Middle frontal gyrus (tissue), 1 donor: ENCODE results near the gene DOCK2.
"Not testable (repeated sequence)": the region's sequence is repeated elsewhere in the genome, so short reads cannot be mapped to it uniquely, and the experiment has no call there.

Source experiments
- DNase-seq: peaks from one replicate; pipeline ENCODE4 v3.0.0-alpha.2; 2015; ENCODE audit warnings: low spot score; ENCODE audit errors: extremely low spot score

The DOCK2 gene

DNA sequence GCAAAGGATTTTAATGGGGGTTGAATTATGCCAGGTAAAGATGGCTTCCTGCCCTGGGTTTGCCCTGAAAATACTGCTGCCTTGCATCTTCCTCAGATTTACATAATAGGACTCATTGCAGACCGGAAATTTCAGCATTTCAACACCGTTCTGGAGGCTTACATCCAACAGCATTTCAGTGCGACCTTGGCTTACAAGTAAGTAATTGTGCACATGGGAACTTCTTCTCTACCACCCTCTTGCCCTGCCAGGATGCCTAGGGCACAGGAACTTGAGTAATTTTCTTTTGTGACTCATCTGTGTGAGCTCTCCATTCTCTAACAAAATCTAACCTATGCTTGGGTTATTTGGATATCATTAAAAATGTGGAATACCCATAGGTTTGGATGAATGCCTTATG lies 80.2 kb downstream of the DOCK2 start:
- DNase-seq = no peak

DNA sequence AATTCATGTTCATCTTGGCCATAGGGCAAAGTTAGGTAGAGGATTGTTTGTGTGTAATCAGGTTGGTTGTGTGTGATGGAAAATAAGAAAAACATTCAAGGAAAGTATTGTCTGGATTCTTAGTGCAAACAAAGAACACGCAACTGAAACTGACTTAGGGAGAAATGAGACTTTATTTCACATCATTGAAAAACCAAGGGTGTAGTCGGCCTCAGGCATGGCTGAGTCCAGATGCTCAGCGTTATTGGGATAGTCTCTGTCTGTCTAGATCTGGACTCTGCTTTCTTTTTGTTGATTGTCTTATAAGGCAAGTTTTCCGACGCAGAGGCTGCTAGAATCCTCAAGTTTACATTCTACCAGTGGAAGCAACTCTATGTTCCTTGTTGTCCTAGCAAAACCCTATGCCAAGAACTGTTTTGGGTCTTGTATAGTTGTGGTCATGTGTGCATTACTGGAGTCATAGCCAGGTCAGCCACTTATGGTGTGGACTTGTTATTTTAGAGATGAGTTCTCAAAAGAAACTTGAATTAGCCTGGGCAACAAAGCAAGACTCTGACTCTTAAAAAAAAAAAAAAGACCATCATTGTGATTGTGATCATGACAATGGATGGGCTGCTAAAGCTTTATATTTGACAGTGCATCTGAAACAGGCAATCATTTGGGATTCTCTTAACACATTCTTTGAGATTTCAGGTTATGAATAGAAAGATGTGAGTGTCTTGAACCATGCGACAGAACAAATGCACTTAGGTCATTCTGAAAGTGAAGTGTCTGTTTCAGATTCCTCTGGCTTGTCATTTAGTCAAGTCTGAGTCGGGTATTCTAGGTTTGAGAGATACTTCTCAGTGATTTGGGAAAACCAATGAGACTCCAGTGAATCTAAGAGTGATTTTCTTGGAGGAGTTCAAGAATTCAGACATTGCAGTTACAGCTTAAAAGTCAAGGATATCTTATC lies 82.6 kb downstream of the DOCK2 start:
- DNase-seq = no peak

DNA sequence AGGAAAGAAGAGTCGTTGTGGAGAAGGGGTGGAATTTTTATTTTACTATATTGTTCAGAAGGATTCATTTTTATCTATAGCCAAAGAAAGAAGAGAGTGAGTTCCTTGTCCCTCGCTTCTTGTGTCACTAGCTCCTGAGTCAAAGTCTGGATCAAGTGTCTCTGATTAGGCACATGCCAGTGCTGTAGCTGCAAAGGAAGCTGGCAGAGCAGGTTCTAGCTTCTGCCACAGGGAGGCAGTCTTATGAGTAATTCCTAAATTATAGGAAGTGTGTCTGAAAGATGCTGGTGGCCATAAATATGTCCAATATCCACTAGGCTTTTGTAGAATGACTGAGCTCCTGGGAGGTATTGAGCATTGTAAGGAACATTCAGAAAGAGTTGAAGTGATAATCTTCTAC lies 84.7 kb downstream of the DOCK2 start:
- DNase-seq = no peak

DNA sequence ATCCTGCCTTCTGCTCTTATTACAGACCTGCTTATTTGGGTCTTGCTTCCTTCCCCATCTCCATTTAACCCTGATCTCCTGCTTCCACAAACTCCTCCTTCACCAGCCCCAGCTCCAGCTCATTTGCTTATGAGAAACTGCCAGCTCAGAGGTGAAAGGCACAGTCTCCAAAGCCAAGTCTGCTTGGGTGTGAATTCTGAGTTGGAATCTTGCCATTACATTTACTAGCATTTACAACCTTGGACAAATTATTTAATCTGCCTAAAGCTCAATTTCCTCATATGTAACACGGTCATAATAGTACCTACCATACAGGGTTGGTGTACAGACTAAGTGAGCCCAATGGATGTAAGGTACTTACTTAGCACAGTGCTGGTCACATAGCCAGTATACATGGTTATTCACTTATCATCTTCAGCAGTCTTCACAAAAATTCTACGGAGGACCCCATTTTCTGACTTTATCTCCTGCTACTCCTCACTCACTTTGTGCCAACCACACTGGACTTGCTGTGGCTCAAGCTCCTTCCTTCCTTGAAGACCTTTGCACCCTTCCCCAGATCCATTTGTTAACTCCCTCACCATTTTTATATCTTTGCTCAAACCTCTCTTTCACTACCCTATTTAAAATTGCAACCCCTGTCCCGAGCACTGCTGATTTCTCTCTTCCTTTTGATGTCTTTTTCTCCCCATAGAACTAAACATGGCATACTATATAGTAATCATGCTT lies 86.2 kb downstream of the DOCK2 start:
- DNase-seq = no peak

DNA sequence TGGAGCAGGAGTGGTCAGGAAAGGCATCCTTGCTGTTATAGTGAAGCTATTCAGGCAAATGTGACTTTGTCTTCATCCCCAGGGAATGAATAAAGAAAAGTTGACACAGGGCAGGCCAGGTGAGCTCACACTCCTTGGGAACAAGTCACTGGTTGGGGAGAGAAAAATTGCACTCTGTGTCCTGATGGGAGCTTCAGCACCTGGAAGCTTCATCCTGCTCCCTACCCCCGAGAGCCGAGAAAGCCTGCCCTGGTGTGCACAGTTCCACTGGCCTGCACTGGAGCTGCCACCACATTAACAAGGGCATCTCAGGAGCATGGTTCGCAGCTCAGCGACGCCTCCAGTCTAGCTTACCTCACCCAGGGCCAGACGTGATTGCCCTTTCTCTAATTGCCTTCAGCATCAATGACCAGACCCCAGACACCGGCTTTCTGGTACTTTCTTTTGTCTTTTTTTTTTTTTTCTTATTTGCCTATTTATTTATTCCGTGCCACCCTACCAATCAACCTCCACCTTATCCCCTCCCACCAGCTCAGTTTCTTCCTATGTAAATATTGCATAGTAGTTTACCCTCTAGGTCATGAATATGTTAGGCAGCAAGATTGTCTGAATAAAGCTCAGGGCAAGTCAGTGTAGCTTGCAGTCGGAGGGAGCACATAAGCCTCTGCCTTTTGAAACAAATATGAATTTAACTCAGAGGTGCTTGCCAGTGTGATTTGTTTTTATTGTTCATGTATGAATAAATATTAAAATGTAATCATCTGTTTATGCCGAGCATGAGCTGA lies 87.4 kb downstream of the DOCK2 start:
- no peak for DNase-seq

DNA sequence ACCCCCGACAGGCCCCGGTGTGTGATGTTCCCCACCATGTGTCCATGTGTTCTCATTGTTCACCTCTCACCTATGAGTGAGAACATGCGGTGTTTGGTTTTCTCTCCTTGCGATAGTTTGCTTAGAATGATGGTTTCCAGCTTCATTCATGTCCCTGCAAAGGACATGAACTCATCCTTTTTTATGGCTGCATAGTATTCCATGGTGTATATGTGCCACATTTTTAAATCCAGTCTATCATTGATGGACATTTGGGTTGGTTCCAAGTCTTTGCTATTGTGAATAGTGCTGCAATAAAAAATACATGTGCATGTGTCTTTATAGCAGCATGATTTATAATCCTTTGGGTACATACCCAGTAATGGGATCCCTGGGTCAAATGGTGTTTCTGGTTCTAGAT lies 88.6 kb downstream of the DOCK2 start:
- DNase-seq = not testable (repeated sequence)

DNA sequence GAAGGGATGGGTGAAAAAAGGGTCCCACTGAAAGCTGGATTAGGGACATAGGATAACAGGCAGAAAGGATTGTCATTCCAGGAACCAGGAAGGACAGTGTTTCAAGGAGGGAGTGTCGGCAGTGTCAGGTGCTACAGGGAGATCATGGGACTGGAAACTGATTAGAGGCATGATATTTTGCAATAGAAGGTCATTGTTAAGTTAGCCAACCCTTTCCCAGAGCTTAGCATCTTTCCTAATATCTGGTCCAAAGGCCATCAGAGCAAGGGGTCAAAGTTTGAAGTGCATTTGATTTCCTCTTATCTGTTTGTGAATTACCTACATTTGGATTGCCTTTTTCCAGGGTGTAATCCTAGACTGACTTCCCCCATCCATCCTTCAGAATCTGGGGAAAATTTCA lies 91.3 kb downstream of the DOCK2 start:
- DNase-seq = no peak

DNA sequence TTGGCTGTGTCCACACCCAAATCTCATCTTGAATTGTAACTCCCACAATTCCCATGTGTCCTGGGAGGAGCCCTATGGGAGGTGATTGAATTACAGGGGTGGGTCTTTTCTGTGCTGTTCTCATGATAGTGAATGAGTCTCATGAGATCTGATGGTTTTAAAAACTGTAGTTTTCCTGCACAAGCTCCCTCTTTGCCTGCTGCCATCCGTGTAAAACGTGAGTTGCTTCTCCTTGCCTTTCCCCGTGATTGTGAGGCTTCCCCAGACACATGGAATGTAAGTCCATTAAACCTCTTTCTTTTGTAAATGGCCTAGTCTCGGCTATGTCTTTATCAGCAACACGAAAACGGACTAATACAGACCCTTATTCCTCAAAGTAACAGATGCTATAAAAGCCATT lies 94.1 kb downstream of the DOCK2 start:
- no peak for DNase-seq

DNA sequence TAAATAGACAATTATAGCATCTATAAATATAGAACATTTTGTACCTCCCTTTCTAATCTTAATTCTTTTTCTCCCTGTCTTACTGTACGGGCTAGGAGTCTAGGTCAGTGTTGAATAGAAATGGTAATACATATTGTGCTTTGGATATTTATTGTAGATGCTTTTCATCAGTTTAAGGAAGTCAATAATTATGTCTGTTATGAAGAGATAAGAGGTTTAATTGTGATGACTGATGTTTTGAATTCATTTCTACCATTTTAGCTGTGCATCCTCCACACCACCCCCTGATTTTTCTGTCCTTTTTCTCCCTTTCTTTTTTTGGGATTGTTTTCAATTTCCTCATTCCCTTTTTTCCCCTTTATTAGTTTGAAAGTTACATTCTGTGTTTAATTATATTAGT lies 95.8 kb downstream of the DOCK2 start:
- DNase-seq = no peak

DNA sequence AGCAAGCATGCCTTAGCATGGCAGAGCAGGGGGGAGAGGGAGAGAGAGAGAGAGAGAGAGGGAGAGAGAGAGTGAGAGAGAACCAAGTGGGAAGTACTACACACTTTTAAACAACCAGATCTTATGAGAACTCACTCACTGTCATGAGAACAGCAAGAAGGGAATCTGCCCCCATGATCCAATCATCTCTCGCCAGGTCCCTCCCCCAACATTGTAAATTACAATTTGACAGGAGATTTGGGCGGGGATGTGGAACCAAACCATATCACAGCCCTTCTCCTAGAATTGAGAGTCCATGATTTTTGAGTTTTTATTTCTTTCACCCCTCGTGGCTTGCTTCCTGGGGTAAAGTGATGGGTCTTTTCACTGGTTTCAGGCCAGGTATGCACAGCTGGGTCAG lies 98.8 kb downstream of the DOCK2 start:
- DNase-seq = no peak

DNA sequence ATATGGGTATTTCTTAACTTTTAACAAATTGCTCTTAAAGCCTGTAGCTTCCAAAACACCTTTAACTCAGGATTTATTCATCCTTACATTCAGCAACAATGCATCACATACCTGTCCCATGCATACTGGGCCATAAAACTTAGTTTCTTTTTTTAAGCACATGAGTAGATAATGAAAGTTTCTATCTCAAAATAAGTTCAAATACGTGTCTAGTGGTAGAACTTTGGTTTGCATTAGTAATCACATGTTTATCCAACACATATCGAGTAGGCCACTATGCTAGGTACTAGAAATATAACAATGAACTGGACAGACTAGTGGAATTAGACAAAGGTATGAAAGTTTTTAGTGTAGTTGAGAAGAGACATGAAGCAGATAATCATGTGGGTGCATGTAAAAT lies 99.6 kb downstream of the DOCK2 start:
- no peak for DNase-seq

DNA sequence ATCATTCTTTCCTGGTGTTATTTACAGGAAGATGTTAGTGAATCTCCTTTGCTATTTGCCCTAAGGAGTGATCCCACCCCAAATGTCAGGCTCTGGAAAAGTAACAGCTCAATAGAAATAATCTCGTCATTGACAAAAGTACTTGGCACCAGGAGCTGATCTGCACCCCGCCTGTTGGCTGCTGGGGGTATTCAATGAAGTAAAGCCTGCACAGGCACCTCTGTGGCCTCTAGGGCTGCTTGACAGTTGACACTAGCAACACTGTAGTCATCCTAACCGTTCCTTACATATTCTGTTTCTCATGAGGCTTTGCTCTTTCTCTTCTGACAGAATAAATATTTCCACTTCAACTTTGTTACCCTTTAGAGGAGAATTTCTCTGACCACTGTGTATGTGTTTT lies 103.4 kb downstream of the DOCK2 start:
- DNase-seq = no peak

DNA sequence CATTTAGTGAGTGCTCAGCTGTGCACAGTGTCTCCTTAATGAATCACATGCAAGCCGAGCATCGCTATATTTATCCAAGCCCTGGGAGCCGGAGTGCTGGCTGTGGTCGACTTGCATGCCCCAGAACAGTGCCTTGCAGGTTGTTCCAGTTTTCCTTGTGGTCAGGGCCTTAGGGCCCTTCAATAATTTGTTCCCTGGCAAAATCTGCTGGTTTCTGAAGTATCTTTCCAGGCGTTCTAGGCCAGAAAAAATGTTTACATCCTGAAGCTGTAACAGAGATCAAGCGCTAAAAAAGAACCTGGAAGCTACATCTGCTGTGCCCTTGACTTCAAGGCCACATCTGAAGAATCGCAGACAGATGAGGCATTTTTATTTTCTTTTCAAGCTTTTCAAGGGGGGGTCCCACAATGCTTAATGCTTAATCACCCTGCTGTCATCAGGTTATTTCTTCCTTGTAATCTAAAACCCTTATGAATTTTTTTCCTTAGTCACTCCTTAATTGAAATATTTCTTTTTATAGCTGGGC lies 105.8 kb downstream of the DOCK2 start:
- no peak for DNase-seq

DNA sequence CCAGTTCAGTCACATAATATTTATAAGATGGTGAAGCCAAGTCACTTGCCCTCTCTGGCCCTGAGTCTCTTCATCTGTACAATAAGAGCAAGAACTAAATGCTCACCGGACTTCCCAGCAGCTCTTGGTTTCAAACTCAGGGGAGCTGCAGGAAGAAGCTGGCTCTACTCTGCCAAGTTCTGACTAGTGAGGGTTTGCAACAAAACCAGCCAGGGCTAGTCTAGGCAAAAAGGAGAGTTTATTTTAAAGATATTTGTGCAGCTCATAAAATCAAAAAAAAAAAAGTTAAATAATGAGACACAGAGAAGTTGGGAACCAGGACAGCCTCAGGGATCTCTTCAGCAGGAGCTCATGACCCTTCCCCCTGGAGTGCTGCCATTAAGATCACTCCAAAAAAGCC lies 107.3 kb downstream of the DOCK2 start:
- no peak for DNase-seq

DNA sequence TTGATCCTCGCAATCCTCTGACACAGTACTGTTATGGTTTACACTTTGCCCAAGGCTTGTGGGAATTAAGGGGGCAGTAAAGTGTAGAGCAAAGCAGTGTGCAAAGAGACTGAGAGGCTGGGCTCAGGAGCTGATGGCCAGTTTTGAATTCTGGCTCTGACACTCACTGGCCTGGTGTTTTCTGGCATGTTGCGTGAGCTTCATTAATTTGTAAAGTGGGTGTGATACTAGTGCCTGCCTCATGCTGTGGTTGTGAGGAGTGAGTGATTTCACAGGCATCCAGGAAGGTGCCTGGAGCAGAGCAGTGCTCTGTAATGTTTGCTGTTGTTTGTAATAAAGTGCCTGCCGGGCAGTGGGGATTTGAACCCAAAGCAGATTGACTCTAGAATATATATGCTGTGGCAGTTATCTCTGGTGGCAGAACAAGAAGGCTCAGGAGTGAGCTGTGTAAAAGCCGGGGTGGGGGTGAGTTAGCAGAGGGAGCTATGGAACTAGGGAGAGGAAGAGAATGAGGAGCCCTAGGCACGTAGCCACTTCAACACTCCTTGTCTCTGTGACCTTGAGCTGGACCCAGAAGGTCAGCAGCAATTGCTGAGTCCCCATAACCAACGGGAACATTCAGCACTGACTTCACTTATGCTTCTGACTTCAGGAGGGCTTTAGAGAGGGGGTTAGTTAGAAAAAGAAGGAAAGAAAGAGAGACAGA lies 108.5 kb downstream of the DOCK2 start:
- no peak for DNase-seq

DNA sequence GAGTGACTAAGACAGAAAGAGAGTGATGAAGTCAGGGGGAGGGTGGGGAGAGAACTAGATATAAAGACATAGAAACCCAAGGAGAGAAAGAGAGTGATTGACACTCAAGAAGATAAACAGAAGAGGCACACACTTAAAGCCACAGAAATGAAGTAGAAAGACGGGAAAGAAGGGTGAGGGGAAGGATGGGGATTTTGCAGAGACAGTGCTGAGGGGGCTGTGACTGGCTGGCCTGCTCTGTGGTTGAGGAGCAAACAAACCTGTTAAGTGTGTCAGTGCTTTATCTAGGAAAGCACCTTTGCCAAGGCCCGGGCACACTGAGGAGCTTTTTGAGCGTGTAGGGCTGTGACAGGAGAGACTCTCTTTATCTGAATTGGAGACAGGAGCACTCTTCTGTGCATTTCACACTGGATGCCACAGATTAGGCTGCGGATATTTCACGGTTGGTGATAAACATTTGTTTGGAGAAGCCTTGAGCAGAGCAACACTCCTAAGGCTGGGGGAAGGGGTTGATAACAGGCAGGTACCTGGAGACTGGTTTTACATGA lies 109.1 kb downstream of the DOCK2 start:
- no peak for DNase-seq

DNA sequence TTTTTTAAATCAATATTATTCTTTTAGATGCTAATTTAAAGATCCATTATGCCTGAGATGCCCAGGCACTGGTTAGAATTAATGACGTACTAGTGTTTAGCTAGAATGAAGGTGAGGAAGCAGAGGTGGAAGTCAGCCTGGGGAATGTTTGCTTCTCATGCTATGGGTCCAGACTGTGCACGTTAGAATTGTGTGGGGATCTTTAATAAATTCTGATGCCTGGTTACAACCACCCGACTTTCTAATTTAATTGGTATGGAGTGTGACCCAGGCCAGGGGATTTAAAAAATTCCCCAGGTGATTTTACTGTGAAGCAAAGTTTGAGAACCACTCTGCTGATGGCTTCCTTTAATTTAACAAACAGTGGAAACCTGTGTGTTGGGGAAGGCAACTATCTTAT lies 111.1 kb downstream of the DOCK2 start:
- no peak for DNase-seq

DNA sequence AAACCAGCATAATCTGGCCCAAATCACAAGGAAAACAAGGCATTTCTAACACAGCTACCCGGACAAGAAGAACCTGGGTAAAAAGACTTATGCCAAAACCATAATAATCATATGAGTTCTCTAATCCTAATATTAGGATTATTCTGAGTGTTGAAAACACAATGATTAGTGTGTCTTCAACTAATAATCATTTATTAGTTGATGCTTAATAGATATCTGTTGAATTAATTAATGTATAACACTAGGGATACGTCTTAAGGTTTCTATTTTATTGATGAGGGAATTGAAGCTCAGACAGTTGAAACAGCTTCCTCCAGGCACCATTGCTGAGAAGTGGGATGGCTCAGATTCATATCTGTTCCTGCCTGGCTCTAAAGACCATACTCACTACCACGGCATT lies 112.2 kb downstream of the DOCK2 start:
- DNase-seq = no peak

DNA sequence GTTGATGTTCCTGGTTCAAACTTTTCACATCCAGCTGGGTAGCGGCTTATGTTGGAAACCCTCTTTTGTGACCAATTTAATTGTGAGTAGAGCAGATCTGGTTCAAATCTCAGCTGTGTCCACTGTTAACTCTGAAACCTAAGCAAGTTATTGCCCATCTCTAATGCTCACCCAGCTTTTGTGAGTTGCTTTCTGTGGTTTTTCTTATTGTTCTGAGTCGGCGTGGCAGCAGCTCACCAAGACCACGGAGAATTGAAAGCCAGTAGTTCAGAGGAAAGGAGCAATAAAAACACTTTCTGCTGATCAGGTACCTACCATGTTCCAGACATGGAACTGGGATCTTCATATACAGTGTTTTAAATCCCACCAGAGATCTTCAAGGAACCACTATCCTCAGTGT lies 114.4 kb downstream of the DOCK2 start:
- DNase-seq = no peak

DNA sequence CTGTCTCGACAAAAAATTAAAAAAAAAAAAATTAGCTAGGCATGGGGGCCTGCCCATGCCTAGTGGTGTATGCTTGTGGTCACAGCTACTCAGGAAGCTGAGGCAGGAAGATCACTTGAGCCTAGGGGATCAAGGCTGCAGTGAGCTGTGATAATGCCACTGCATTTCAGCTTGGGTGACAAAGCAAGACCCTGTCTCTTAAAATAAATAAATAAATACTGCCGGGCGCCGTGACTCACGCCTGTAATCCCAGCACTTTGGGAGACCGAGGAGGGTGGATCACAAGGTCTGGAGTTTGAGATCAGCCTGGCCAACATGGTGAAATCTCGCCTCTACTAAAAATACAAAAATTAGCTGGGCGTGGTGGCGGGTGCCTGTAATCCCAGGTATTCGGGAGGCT lies 115.5 kb downstream of the DOCK2 start:
- DNase-seq = not testable (repeated sequence)

DNA sequence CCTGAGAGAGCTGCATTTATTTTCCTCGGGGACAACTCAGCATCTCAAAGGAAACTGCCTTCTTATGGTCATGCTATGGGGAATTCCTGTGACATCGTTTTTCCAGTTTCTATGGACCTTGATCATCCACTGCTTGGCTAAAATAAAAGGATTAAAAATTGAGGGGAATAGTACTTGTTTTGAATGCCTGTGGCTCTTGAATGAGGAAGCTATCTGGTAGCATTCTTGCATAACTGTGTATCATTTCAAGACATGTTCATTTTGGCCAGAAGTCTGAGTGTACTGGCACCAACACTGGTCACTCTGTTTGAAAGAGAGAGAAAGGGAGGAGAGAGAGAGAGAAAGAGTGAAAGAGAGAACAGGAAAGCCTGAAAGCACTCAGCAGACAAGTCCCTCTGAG lies 116.7 kb downstream of the DOCK2 start:
- DNase-seq = no peak
